ENCODE measurements around the gene TP53I3. TPM values are rescaled to one million over a fixed set of nuclear protein-coding genes. Genes with fewer than 3 reads are reported as not detected.
"Not testable (repeated sequence)": the region's sequence is repeated elsewhere in the genome, so short reads cannot be mapped to it uniquely, and the experiment has no call there.

Gene TP53I3
- total RNA-seq, 2 experiments from 2014 or later, result 0.38 to 0.82 TPM

DNA sequence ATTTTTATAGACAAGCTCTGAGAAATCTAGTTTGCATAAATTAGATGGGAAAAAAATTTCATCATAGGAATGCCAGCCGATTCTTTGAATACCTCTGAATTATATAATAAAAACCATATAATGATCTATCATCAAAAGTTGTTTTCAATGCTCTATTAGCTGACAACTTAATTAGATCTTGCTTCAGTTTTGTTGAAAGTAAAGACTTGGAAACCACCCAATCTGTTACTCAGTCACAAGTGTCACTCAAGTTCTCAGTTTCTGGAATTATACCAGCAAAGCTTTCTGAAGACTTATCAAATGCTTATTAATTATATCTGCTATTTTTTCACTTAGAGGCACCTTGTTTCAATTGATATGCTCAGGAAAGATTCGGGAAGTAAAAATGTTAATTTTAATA is 17.4 kb upstream of the TP53I3 start:
- Histone ChIP-seq H2AFZ (ENCODE audit: low read length) (no peak overlapping the region), H3K4me3 (ENCODE audit: low read depth, low read length, poor library complexity, severe bottlenecking) (no peak overlapping the region), H3K4me2 (ENCODE audit: low read length) (no peak overlapping the region), H3K79me2 (ENCODE audit: insufficient read depth, low read depth, low read length) (no peaks in the 10 kb centered on the region), H3K9me3 (ENCODE audit: low read length) (no peaks in the 10 kb centered on the region), H4K20me1 (ENCODE audit: insufficient read depth, low read length) (no peaks in the 10 kb centered on the region), H3K4me1 (ENCODE audit: insufficient read depth, low read length, poor library complexity, severe bottlenecking) (no peaks in the 10 kb centered on the region), H3K9me2 (ENCODE audit: insufficient read depth, low read length) (no peaks in the 10 kb centered on the region), H3K27ac (ENCODE audit: low read depth, low read length, poor library complexity, severe bottlenecking) (no peak overlapping the region), H3K36me3 (ENCODE audit: insufficient read depth, low read length) (no peaks in the 10 kb centered on the region)
- DNase-seq (ENCODE audit: low spot score), result no peak
- intact Hi-C loops (cut with micrococcal nuclease; ENCODE audit: unreplicated experiment), result no loop called here
- TF ChIP-seq, protein P1, sequence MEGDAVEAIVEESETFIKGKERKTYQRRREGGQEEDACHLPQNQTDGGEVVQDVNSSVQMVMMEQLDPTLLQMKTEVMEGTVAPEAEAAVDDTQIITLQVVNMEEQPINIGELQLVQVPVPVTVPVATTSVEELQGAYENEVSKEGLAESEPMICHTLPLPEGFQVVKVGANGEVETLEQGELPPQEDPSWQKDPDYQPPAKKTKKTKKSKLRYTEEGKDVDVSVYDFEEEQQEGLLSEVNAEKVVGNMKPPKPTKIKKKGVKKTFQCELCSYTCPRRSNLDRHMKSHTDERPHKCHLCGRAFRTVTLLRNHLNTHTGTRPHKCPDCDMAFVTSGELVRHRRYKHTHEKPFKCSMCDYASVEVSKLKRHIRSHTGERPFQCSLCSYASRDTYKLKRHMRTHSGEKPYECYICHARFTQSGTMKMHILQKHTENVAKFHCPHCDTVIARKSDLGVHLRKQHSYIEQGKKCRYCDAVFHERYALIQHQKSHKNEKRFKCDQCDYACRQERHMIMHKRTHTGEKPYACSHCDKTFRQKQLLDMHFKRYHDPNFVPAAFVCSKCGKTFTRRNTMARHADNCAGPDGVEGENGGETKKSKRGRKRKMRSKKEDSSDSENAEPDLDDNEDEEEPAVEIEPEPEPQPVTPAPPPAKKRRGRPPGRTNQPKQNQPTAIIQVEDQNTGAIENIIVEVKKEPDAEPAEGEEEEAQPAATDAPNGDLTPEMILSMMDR (conservative IDR thresholded peaks at IDR 0.05; ENCODE audit: low read length), result no peak
- ChIA-PET POLR2A (no interaction called here), CTCF (ENCODE audit: unreplicated experiment) (no interaction called here)
- no TSS peak for BruUV-seq (replicated peaks)

DNA sequence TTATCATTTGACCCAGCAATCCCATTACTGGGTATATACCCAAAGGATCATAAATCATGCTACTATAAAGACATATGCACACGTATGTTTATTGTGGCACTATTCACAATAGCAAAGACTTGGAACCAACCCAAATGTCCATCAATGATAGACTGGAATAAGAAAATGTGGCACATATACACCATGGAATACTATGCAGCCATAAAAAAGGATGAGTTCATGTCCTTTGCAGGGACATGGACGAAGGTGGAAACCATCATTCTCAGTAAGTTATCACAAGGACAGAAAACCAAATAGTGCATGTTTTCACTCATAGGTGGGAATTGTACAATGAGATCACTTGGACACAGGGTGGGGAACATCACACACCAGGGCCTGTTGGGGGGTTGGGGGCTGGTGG is 16.1 kb upstream of the TP53I3 start:
- POLR2A ChIA-PET; H4K20me1 ChIP-seq (ENCODE audit: insufficient read depth, low read length); CTCF ChIA-PET (ENCODE audit: unreplicated experiment); H2AFZ ChIP-seq (ENCODE audit: low read length); H3K4me2 ChIP-seq (ENCODE audit: low read length); H3K27ac ChIP-seq (ENCODE audit: low read depth, low read length, poor library complexity, severe bottlenecking); H3K4me1 ChIP-seq (ENCODE audit: insufficient read depth, low read length, poor library complexity, severe bottlenecking); H3K9me3 ChIP-seq (ENCODE audit: low read length); H3K9me2 ChIP-seq (ENCODE audit: insufficient read depth, low read length); H3K36me3 ChIP-seq (ENCODE audit: insufficient read depth, low read length); intact Hi-C loops (cut with micrococcal nuclease; ENCODE audit: unreplicated experiment); BruUV-seq (replicated peaks); H3K79me2 ChIP-seq (ENCODE audit: insufficient read depth, low read depth, low read length); DNase-seq (ENCODE audit: low spot score); H3K4me3 ChIP-seq (ENCODE audit: low read depth, low read length, poor library complexity, severe bottlenecking): not testable (repeated sequence)

DNA sequence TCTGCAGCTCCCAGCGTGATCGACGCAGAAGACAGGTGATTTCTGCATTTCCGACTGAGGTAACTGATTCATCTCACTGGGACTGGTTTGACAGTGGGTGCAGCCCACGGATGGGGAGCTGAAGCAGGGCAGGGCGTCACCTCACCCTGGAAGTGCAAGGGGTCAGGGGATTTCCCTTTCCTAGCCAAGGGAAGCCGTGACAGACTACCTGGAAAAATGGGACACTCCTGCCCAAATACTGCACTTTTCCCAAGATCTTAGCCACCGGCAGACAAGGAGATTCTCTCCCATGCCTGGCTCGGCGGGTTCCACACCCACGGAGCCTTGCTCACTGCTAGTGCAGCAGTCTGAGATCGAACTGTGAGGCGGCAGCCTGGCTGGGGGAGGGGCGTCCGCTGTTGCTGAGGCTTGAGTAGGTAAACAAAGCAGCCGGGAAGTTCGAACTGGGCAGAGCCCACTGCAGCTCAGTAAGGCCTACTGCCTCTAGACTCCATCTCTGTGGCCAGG is 10.6 kb upstream of the TP53I3 start:
- intact Hi-C loops (cut with micrococcal nuclease; ENCODE audit: unreplicated experiment); BruUV-seq (replicated peaks); CTCF ChIA-PET (ENCODE audit: unreplicated experiment): not testable (repeated sequence)

DNA sequence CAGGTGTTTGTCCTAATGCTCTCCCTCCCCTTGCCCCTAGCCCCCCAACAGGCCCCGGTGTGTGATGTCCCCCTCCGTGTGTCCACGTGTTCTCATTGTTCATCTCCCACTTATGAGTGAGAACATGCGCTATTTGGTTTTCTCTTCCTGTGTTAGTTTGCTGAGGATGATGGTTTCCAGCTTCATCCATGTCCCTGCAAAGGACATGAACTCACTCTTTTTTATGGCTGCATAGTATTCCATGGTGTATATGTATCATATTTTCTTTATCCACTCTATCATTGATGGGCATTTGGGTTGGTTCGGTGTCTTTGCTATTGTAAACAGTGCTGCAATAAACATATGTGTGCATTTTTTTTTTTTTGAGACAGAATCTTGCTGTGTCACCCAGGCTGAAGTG is 8.6 kb upstream of the TP53I3 start:
- H3K9me2 ChIP-seq (ENCODE audit: insufficient read depth, low read length); BruUV-seq (replicated peaks); H3K9me3 ChIP-seq (ENCODE audit: low read length); H3K27ac ChIP-seq (ENCODE audit: low read depth, low read length, poor library complexity, severe bottlenecking); H2AFZ ChIP-seq (ENCODE audit: low read length); H3K4me1 ChIP-seq (ENCODE audit: insufficient read depth, low read length, poor library complexity, severe bottlenecking); CTCF ChIA-PET (ENCODE audit: unreplicated experiment); intact Hi-C loops (cut with micrococcal nuclease; ENCODE audit: unreplicated experiment); H3K36me3 ChIP-seq (ENCODE audit: insufficient read depth, low read length); DNase-seq (ENCODE audit: low spot score); H3K4me3 ChIP-seq (ENCODE audit: low read depth, low read length, poor library complexity, severe bottlenecking); H3K79me2 ChIP-seq (ENCODE audit: insufficient read depth, low read depth, low read length); H4K20me1 ChIP-seq (ENCODE audit: insufficient read depth, low read length); H3K4me2 ChIP-seq (ENCODE audit: low read length): not testable (repeated sequence)
- POLR2A ChIA-PET, result interaction anchor here (0.6 kb wide), 1 partner anchor 713 kb away, joined by 3 read pairs; no protein-coding TSS in a partner anchor

More for the DNA sequence above, 10.6 kb upstream of the TP53I3 start:
- not testable (repeated sequence) for H3K27ac ChIP-seq (ENCODE audit: low read depth, low read length, poor library complexity, severe bottlenecking); H4K20me1 ChIP-seq (ENCODE audit: insufficient read depth, low read length); H3K79me2 ChIP-seq (ENCODE audit: insufficient read depth, low read depth, low read length); H2AFZ ChIP-seq (ENCODE audit: low read length); H3K4me2 ChIP-seq (ENCODE audit: low read length); DNase-seq (ENCODE audit: low spot score); H3K4me3 ChIP-seq (ENCODE audit: low read depth, low read length, poor library complexity, severe bottlenecking); H3K4me1 ChIP-seq (ENCODE audit: insufficient read depth, low read length, poor library complexity, severe bottlenecking); H3K9me3 ChIP-seq (ENCODE audit: low read length); H3K9me2 ChIP-seq (ENCODE audit: insufficient read depth, low read length); H3K36me3 ChIP-seq (ENCODE audit: insufficient read depth, low read length)
- POLR2A ChIA-PET, result interaction anchor here (0.6 kb wide), 1 partner anchor 171 kb away, joined by 3 read pairs; no protein-coding TSS in a partner anchor
